CD4-positive, alpha-beta memory T cell (primary cell): ENCODE results near the gene LHFPL4. TPM values are rescaled to one million over a fixed set of nuclear protein-coding genes. Genes with fewer than 3 reads are reported as not detected.
"Not testable (repeated sequence)": the region's sequence is repeated elsewhere in the genome, so short reads cannot be mapped to it uniquely, and the experiment has no call there.

Source experiments
- CTCF ChIA-PET: fragments of 350-600 bp; sonication (Branson Sonifier 250); formaldehyde crosslinking; loops from one replicate; lab custom pipeline; 2021; ENCODE audit warnings: inconsistent platforms; ENCODE audit not compliant: partially characterized antibody; lab: Charles Lee
- POLR2A ChIA-PET: fragments of 350-600 bp; sonication (Branson Sonifier 250); formaldehyde crosslinking; loops from one replicate; lab custom pipeline; 2021; ENCODE audit not compliant: partially characterized antibody; lab: Charles Lee
- DNase-seq, 5 donors: peaks; one replicate each; pipeline versions ENCODE4 v3.0.0 to v3.0.0-alpha.2; 2020 to 2022; ENCODE audit warnings: mixed read lengths in 1 of 5
- H3K27ac ChIP-seq: one replicate; pipeline ENCODE4 v1.7.0; 2013; ENCODE audit warnings: low read depth, low read length
- H3K27me3 ChIP-seq: 2 replicates; pipeline ENCODE4 v1.7.0; 2013; ENCODE audit warnings: mild to moderate bottlenecking, low read length, moderate library complexity; ENCODE audit not compliant: insufficient read depth
- H3K36me3 ChIP-seq: 2 replicates; pipeline ENCODE4 v1.7.0; 2013; ENCODE audit warnings: mild to moderate bottlenecking, low read length, moderate library complexity; ENCODE audit not compliant: insufficient read depth
- H3K4me1 ChIP-seq: 2 replicates; pipeline ENCODE4 v1.7.0; 2013; ENCODE audit warnings: mild to moderate bottlenecking, low read length, moderate library complexity; ENCODE audit not compliant: insufficient read depth
- H3K4me3 ChIP-seq, 2 donors: one replicate each; pipeline ENCODE4 v1.7.0; 2013; ENCODE audit warnings: low read length in 2 of 2, mild to moderate bottlenecking in 1 of 2
- H3K9me3 ChIP-seq, 2 donors: one replicate each; pipeline ENCODE4 v1.7.0; 2013; ENCODE audit warnings: low read length in 2 of 2, control low read depth in 1 of 2; ENCODE audit not compliant: control insufficient read depth in 1 of 2
- H3K27ac Mint-ChIP-seq, 7 donors: one replicate each; pipeline ENCODE4 v1.8.0; 2020 to 2021; ENCODE audit warnings: mixed read lengths in 7 of 7, mild to moderate bottlenecking in 6 of 7, inconsistent platforms in 3 of 7, moderate library complexity in 3 of 7
- H3K27me3 Mint-ChIP-seq, 2 donors: one replicate each; pipeline ENCODE4 v1.8.0; 2020 to 2021; ENCODE audit warnings: mixed read lengths in 2 of 2
- H3K36me3 Mint-ChIP-seq, 2 donors: one replicate each; pipeline ENCODE4 v1.8.0; 2020 to 2021; ENCODE audit warnings: mixed read lengths in 2 of 2, inconsistent platforms in 1 of 2, mild to moderate bottlenecking in 1 of 2
- H3K4me1 Mint-ChIP-seq, 4 donors: one replicate each; pipeline ENCODE4 v1.8.0; 2020 to 2021; ENCODE audit warnings: mixed read lengths in 4 of 4, mild to moderate bottlenecking in 1 of 4
- H3K4me3 Mint-ChIP-seq, 8 donors: one replicate each; pipeline ENCODE4 v1.8.0; 2020 to 2021; ENCODE audit warnings: mixed read lengths in 8 of 8, mild to moderate bottlenecking in 7 of 8, moderate library complexity in 6 of 8, inconsistent platforms in 3 of 8
- H3K9me3 Mint-ChIP-seq, 8 donors: one replicate each; pipeline ENCODE4 v1.8.0; 2020 to 2021; ENCODE audit warnings: mixed read lengths in 8 of 8, mild to moderate bottlenecking in 5 of 8, inconsistent platforms in 3 of 8, moderate library complexity in 1 of 8
- intact Hi-C: fragments of 100-400 bp; cut with micrococcal nuclease; formaldehyde crosslinking; loops from one replicate; pipeline ENCODE4 v1.15.1; 2023
- polyA plus RNA-seq, 2 donors: library from polyadenylated mRNA; unstranded; fragments of 300-500 nt; fragmentation: Illumina TruSeq; gene quantifications; one replicate each; pipeline ENCODE4 v1.2.3, GENCODE V29; 2021
- total RNA-seq, 2 experiments: library from RNA; stranded (reverse); gene quantifications; one replicate each; pipeline ENCODE4 v1.2.3, GENCODE V29; 2021

Gene LHFPL4
- total and polyA plus RNA-seq, 4 experiments from 2014 or later: 0.33 TPM; not detected in 3

GRCh38 chr3:9498781-9499180 lies 54.8 kb downstream of the LHFPL4 start:
- H3K36me3 Mint-ChIP-seq: peaks cover 0 to 9% of the 10 kb centered on the region in 2 donors
- H3K27me3 ChIP-seq: peaks cover 17% of the 10 kb centered on the region
- no peak overlapping the region for H3K27ac ChIP-seq
- ChIA-PET CTCF (no interaction called here), POLR2A (no interaction called here)
- intact Hi-C loops: no loop called here
- H3K4me1 Mint-ChIP-seq: peaks cover 2 to 14% (median 6%) of the 10 kb centered on the region in 4 donors
- H3K27me3 Mint-ChIP-seq: peaks cover 15 to 20% of the 10 kb centered on the region in 2 donors
- no peak overlapping the region for H3K27ac Mint-ChIP-seq
- no peaks in the 10 kb centered on the region for H3K36me3 ChIP-seq
- no peaks in the 10 kb centered on the region for H3K9me3 ChIP-seq
- peaks cover 13% of the 10 kb centered on the region for H3K4me1 ChIP-seq
- no peak overlapping the region for H3K4me3 Mint-ChIP-seq
- H3K4me3 ChIP-seq: no peak overlapping the region
- no peak for DNase-seq
- no peaks in the 10 kb centered on the region for H3K9me3 Mint-ChIP-seq

- peaks cover 11 to 20% of the 10 kb centered on the region in 2 donors for H3K27me3 Mint-ChIP-seq
- intact Hi-C loops: no loop called here
- H3K4me1 Mint-ChIP-seq: peaks cover 2 to 14% (median 5%) of the 10 kb centered on the region in 4 donors
- Histone ChIP-seq H3K36me3 (no peaks in the 10 kb centered on the region), H3K4me3 (no peak overlapping the region), H3K27ac (no peak overlapping the region), H3K27me3 (peaks cover 17% of the 10 kb centered on the region), H3K9me3 (no peaks in the 10 kb centered on the region), H3K4me1 (peaks cover 13% of the 10 kb centered on the region)
- peak overlapping the region in 1 of 7 donors; percentile 37 for H3K27ac Mint-ChIP-seq
- H3K36me3 Mint-ChIP-seq: peaks cover 0 to 9% of the 10 kb centered on the region in 2 donors
- ChIA-PET POLR2A (no interaction called here), CTCF (no interaction called here)
- no peak for DNase-seq
- H3K9me3 Mint-ChIP-seq: no peaks in the 10 kb centered on the region
- no peak overlapping the region for H3K4me3 Mint-ChIP-seq
Observed at GRCh38 chr3:9497821-9498565, 55.6 kb downstream of the LHFPL4 start.

- Mint-ChIP-seq H3K27ac (no peak overlapping the region), H3K27me3 (peaks cover 8 to 18% of the 10 kb centered on the region in 2 donors), H3K4me1 (peaks cover 2 to 14% (median 4%) of the 10 kb centered on the region in 4 donors), H3K9me3 (no peaks in the 10 kb centered on the region), H3K4me3 (no peak overlapping the region), H3K36me3 (peaks cover 0 to 9% of the 10 kb centered on the region in 2 donors)
- H3K9me3 ChIP-seq: no peaks in the 10 kb centered on the region
- no peak for DNase-seq
- ChIA-PET POLR2A (no interaction called here), CTCF (no interaction called here)
- no peak overlapping the region for H3K27ac ChIP-seq
- peaks cover 13% of the 10 kb centered on the region for H3K4me1 ChIP-seq
- H3K27me3 ChIP-seq: peaks cover 17% of the 10 kb centered on the region
- no peak overlapping the region for H3K4me3 ChIP-seq
- intact Hi-C loops: no loop called here
- no peaks in the 10 kb centered on the region for H3K36me3 ChIP-seq
Observed at GRCh38 chr3:9496893-9497292, 56.7 kb downstream of the LHFPL4 start.

DNA sequence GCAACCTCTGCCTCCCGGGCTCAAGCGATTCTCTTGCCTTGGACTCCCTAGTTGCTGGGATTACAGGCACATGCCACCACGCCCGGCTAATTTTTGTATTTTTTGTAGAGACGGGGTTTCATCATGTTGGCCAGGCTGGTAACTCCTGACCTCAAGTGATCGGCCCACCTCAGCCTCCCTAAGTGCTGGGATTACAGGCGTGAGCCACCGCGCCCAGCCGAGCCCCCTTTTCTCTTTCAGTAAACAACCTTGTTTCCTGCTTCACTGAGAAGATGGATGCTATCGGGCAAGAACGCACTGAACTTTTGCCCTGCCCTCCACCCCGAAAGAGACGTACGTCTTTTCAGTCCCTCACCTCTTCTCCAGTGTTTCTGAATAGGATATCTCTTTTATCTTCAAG lies 59.6 kb downstream of the LHFPL4 start:
- H3K27me3 Mint-ChIP-seq, H3K9me3 Mint-ChIP-seq, H3K4me1 Mint-ChIP-seq, H3K27ac ChIP-seq, H3K27me3 ChIP-seq, intact Hi-C loops, H3K4me3 Mint-ChIP-seq, POLR2A ChIA-PET, DNase-seq, H3K27ac Mint-ChIP-seq, H3K4me1 ChIP-seq, H3K9me3 ChIP-seq, H3K36me3 Mint-ChIP-seq, H3K4me3 ChIP-seq, H3K36me3 ChIP-seq: not testable (repeated sequence)
- CTCF ChIA-PET: interaction anchor here (0.9 to 2.4 kb wide), 3 partner anchors 10 to 141 kb away, joined by 3 to 12 read pairs (median 8); no protein-coding TSS in a partner anchor

GRCh38 chr3:9491506-9491905 lies 62.1 kb downstream of the LHFPL4 start:
- Mint-ChIP-seq H3K36me3 (peaks cover 0 to 19% of the 10 kb centered on the region in 2 donors), H3K4me3 (no peak overlapping the region), H3K4me1 (peaks cover 0 to 3% (median 0%) of the 10 kb centered on the region in 4 donors), H3K27me3 (no peaks in the 10 kb centered on the region), H3K9me3 (peaks cover 0 to 18% (median 7%) of the 10 kb centered on the region in 8 donors), H3K27ac (peak overlapping the region in 2 of 7 donors; percentile 13 to 60)
- Histone ChIP-seq H3K4me3 (no peak overlapping the region), H3K27me3 (no peaks in the 10 kb centered on the region), H3K27ac (no peak overlapping the region), H3K36me3 (no peaks in the 10 kb centered on the region), H3K4me1 (no peaks in the 10 kb centered on the region), H3K9me3 (no peaks in the 10 kb centered on the region)
- ChIA-PET CTCF (interaction anchor here (2.2 to 2.4 kb wide), 2 partner anchors 10 to 13 kb away, joined by 12 to 14 read pairs; no protein-coding TSS in a partner anchor), POLR2A (no interaction called here)
- intact Hi-C loops: no loop called here
- DNase-seq: no peak

DNA sequence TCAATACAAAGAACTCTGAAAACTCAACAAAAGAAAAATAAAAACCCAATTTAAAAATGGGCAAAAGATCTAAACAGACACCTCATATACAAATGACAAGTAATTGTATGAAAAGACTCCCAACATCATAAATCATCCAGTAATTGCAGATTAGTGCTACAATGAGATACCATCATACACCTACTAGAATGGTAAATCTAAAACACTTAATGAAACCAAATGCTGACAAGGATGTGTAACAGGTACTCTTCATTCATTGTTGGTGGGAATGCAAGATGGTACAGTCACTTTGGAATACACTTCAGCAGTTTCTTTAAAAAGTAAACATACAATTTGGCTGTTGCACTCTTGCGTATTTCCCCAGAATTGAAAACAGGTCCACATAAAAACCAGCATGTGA lies 68.4 kb downstream of the LHFPL4 start:
- intact Hi-C loops: no loop called here
- H3K36me3 Mint-ChIP-seq: peaks cover 28 to 35% of the 10 kb centered on the region in 2 donors
- ChIA-PET POLR2A (no interaction called here), CTCF (interaction anchor here (0.8 to 1.2 kb wide), 2 partner anchors 15 to 18 kb away, joined by 3 to 8 read pairs; no protein-coding TSS in a partner anchor)
- no peak overlapping the region for H3K4me3 Mint-ChIP-seq
- Histone ChIP-seq H3K9me3 (no peaks in the 10 kb centered on the region), H3K27ac (no peak overlapping the region), H3K4me3 (no peak overlapping the region), H3K36me3 (no peaks in the 10 kb centered on the region), H3K27me3 (no peaks in the 10 kb centered on the region), H3K4me1 (no peaks in the 10 kb centered on the region)
- no peak for DNase-seq
- peaks cover 0 to 22% (median 7%) of the 10 kb centered on the region in 8 donors for H3K9me3 Mint-ChIP-seq
- H3K27ac Mint-ChIP-seq: no peak overlapping the region
- peaks cover 0 to 3% (median 0%) of the 10 kb centered on the region in 4 donors for H3K4me1 Mint-ChIP-seq
- H3K27me3 Mint-ChIP-seq: no peaks in the 10 kb centered on the region

DNA sequence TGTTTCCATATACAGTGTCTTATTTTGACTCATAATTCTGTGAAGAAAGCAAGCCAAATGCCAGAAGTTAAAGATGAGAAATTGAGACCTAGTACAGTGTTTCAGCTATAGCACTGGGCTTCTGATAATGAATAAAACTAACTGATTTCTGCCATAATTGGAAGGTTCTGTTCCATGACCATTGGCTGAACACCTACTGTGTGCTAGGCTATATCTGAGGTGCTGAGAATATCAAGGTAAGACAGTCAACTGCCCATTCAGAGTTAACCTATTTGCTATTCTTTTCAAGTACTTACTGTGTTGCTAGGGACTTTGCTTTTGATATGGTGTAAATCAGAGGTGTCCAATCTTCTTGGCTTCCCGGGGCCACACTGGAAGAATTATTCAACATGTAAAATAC lies 73.4 kb downstream of the LHFPL4 start:
- POLR2A ChIA-PET: no interaction called here
- CTCF ChIA-PET: no interaction called here
- intact Hi-C loops: no loop called here
- DNase-seq: no peak
- Mint-ChIP-seq H3K27ac (peak overlapping the region in 2 of 7 donors; percentile 37 to 43), H3K4me3 (no peak overlapping the region), H3K4me1 (no peaks in the 10 kb centered on the region), H3K36me3 (peaks cover 56 to 77% of the 10 kb centered on the region in 2 donors), H3K27me3 (no peaks in the 10 kb centered on the region), H3K9me3 (peaks cover 0 to 2% (median 0%) of the 10 kb centered on the region in 8 donors)
- no peak overlapping the region for H3K4me3 ChIP-seq
- no peaks in the 10 kb centered on the region for H3K4me1 ChIP-seq
- H3K9me3 ChIP-seq: no peaks in the 10 kb centered on the region
- no peaks in the 10 kb centered on the region for H3K27me3 ChIP-seq
- no peak overlapping the region for H3K27ac ChIP-seq
- peaks cover 28% of the 10 kb centered on the region for H3K36me3 ChIP-seq
